ENCODE data around the gene IL1A. TPM values are rescaled to one million over a fixed set of nuclear protein-coding genes. Genes with fewer than 3 reads are reported as not detected.

Gene IL1A
- polyA plus RNA-seq, 1 of the 3 experiments (the other 2 are of a cell fraction), result not detected

- Histone ChIP-seq H3K79me2 (ENCODE audit: insufficient read depth) (peaks cover 51% of the 10 kb centered on the region; the same call in 1 of the 2 replicates), H3K27me3 (ENCODE audit: insufficient read depth) (no peaks in the 10 kb centered on the region), H3K9me3 (no peaks in the 10 kb centered on the region), H3K36me3 (replicated peaks in 1 of 2; ENCODE audit: control insufficient read depth in 1 of 2, insufficient read depth in 2 of 2, low read length in 1 of 2) (peaks cover 43% of the 10 kb centered on the region in 2 experiments), H4K20me1 (ENCODE audit: insufficient read depth) (no peaks in the 10 kb centered on the region), H3K27ac (ENCODE audit: low read depth in 2 of 2, low read length in 1 of 2) (no peak overlapping the region), H3K4me1 (ENCODE audit: control insufficient read depth in 1 of 2, insufficient read depth in 2 of 2, low read depth in 1 of 2, low read length in 1 of 2) (peaks cover 0 to 7% of the 10 kb centered on the region in 2 experiments; a peak in 1 of 4 replicates), H3K4me2 (no peak overlapping the region), H3K9ac (no peak overlapping the region), H3K9me2 (no peaks in the 10 kb centered on the region), H3F3A (replicated peaks; ENCODE audit: insufficient read depth) (peaks cover 23% of the 10 kb centered on the region), H3K4me3 (ENCODE audit: low read depth in 2 of 2, low read length in 1 of 2) (no peak overlapping the region), H2AFZ (ENCODE audit: low read depth) (no peak overlapping the region)
- DNase-seq, result no peak
- TF ChIP-seq JUND (IDR thresholded peaks at IDR 0.05) (no peak), ZBTB33 (IDR thresholded peaks at IDR 0.05; ENCODE audit: borderline replicate concordance, low read depth) (no peak), CHD2 (IDR thresholded peaks at IDR 0.05; ENCODE audit: low read length, partially characterized antibody) (no peak), REST (IDR thresholded peaks at IDR 0.05; ENCODE audit: low read depth, low read length) (no peak), GATA2 (CRISPR knock-in tag; IDR thresholded peaks at IDR 0.05) (no peak), MXI1 (IDR thresholded peaks at IDR 0.05; ENCODE audit: low read depth, low read length) (no peak), RAD21 (IDR thresholded peaks at IDR 0.05; ENCODE audit: low read length) (no peak), MEF2A (IDR thresholded peaks at IDR 0.05; ENCODE audit: borderline replicate concordance, low read depth) (no peak), RCOR1 (IDR thresholded peaks at IDR 0.05; ENCODE audit: low read length) (no peak), SIN3A (IDR thresholded peaks at IDR 0.05; ENCODE audit: borderline replicate concordance, low read depth, low read length) (no peak), YY1 (IDR thresholded peaks at IDR 0.05; ENCODE audit: low read depth) (no peak), CTCF (IDR thresholded peaks at IDR 0.05) (no peak), RXRA (IDR thresholded peaks at IDR 0.05; ENCODE audit: borderline replicate concordance, low read depth) (no peak), USF2 (IDR thresholded peaks at IDR 0.05; ENCODE audit: borderline replicate concordance, low read depth, low read length) (no peak), FOXJ3 (CRISPR knock-in tag; IDR thresholded peaks at IDR 0.05) (no peak), TAF1 (IDR thresholded peaks at IDR 0.05; ENCODE audit: borderline replicate concordance, low read depth, low read length) (no peak), NFIC (IDR thresholded peaks at IDR 0.05; ENCODE audit: borderline replicate concordance) (no peak), EZH2phosphoT487 (IDR thresholded peaks at IDR 0.05; ENCODE audit: borderline replicate concordance, low read depth) (no peak), ELF1 (IDR thresholded peaks at IDR 0.05) (no peak), EP300 (IDR thresholded peaks at IDR 0.05; ENCODE audit: borderline replicate concordance in 1 of 2, low read depth in 1 of 2, low read length in 1 of 2) (no peak)
- CTCF ChIA-PET, result interaction anchor here (0.6 to 2.5 kb wide), 3 partner anchors 188 to 420 kb away, joined by 3 to 15 read pairs (median 3); no protein-coding TSS in a partner anchor
- POLR2A ChIA-PET, result no interaction called here
- WGBS (ENCODE audit: low lambda C conversion rate), result 100% methylated on average over 1 of the region's 1 CpG
Observed at GRCh38 chr2:112754564-112754963, 29.7 kb downstream of the IL1A start.
